ENCODE results near the gene TRIM60.
"Not testable (repeated sequence)": the region's sequence is repeated elsewhere in the genome, so short reads cannot be mapped to it uniquely, and the experiment has no call there.

Gene TRIM60

GRCh38 chr4:164997324-164997723, 34.5 kb upstream of the TRIM60 start:
- no peaks in the 10 kb centered on the region for H3K27me3 ChIP-seq (replicated peaks; ENCODE audit: insufficient read depth, low read length)
- no peaks in the 10 kb centered on the region for H3K36me3 ChIP-seq (replicated peaks; ENCODE audit: insufficient read depth, low read length)
- no peak overlapping the region for H3K4me2 ChIP-seq (ENCODE audit: low read depth, low read length)
- no peaks in the 10 kb centered on the region for H4K20me1 ChIP-seq (ENCODE audit: insufficient read depth, low read length)
- no peaks in the 10 kb centered on the region for H3K9me2 ChIP-seq (replicated peaks; ENCODE audit: insufficient read depth, low read length)
- TF ChIP-seq CTCF (IDR thresholded peaks at IDR 0.05; ENCODE audit: low read length) = peak; percentile 28
- TF ChIP-seq EZH2 (optimal IDR thresholded peaks at IDR 0.05; ENCODE audit: low read depth, low read length) = no peak
- H3K79me2 ChIP-seq (ENCODE audit: low read length) = no peaks in the 10 kb centered on the region
- no peaks in the 10 kb centered on the region for H3K4me1 ChIP-seq (ENCODE audit: low read length)
- H3K27ac ChIP-seq (ENCODE audit: low read length) = no peak overlapping the region
- H2AFZ ChIP-seq (ENCODE audit: low read length) = no peak overlapping the region
- H3F3A ChIP-seq (ENCODE audit: insufficient read depth, low read length) = no peaks in the 10 kb centered on the region
- H3K4me3 ChIP-seq (ENCODE audit: low read length) = no peak overlapping the region
- no peaks in the 10 kb centered on the region for H3K9me3 ChIP-seq (replicated peaks; ENCODE audit: insufficient read depth, low read length)
- DNase-seq = peak; percentile 16
- no peak overlapping the region for H3K9ac ChIP-seq (ENCODE audit: low read length)

- Histone ChIP-seq H3K4me3 (ENCODE audit: low read length) (no peak overlapping the region), H4K20me1 (ENCODE audit: insufficient read depth, low read length) (no peaks in the 10 kb centered on the region), H3K27me3 (replicated peaks; ENCODE audit: insufficient read depth, low read length) (no peaks in the 10 kb centered on the region), H3K27ac (ENCODE audit: low read length) (no peak overlapping the region), H3K36me3 (replicated peaks; ENCODE audit: insufficient read depth, low read length) (no peaks in the 10 kb centered on the region), H2AFZ (ENCODE audit: low read length) (no peak overlapping the region), H3K4me2 (ENCODE audit: low read depth, low read length) (no peak overlapping the region), H3K9me3 (replicated peaks; ENCODE audit: insufficient read depth, low read length) (no peaks in the 10 kb centered on the region), H3K9ac (ENCODE audit: low read length) (no peak overlapping the region), H3K79me2 (ENCODE audit: low read length) (no peaks in the 10 kb centered on the region), H3F3A (ENCODE audit: insufficient read depth, low read length) (no peaks in the 10 kb centered on the region), H3K9me2 (replicated peaks; ENCODE audit: insufficient read depth, low read length) (no peaks in the 10 kb centered on the region), H3K4me1 (ENCODE audit: low read length) (no peaks in the 10 kb centered on the region)
- DNase-seq = no peak
- TF ChIP-seq CTCF (IDR thresholded peaks at IDR 0.05; ENCODE audit: low read length) = no peak
- TF ChIP-seq EZH2phosphoT487 (IDR thresholded peaks at IDR 0.05; ENCODE audit: low read length) = no peak
- TF ChIP-seq EZH2 (optimal IDR thresholded peaks at IDR 0.05; ENCODE audit: low read depth, low read length) = no peak
These were observed 33.9 kb upstream of the TRIM60 start for GRCh38 chr4:164997941-164998340.

- H2AFZ ChIP-seq (ENCODE audit: low read length); H3K79me2 ChIP-seq (ENCODE audit: low read length); H3K4me1 ChIP-seq (ENCODE audit: low read length); H3K4me2 ChIP-seq (ENCODE audit: low read depth, low read length); H4K20me1 ChIP-seq (ENCODE audit: insufficient read depth, low read length); H3K9ac ChIP-seq (ENCODE audit: low read length); H3K27me3 ChIP-seq (replicated peaks; ENCODE audit: insufficient read depth, low read length); DNase-seq; H3F3A ChIP-seq (ENCODE audit: insufficient read depth, low read length); H3K36me3 ChIP-seq (replicated peaks; ENCODE audit: insufficient read depth, low read length); H3K4me3 ChIP-seq (ENCODE audit: low read length); H3K27ac ChIP-seq (ENCODE audit: low read length); H3K9me3 ChIP-seq (replicated peaks; ENCODE audit: insufficient read depth, low read length); H3K9me2 ChIP-seq (replicated peaks; ENCODE audit: insufficient read depth, low read length): not testable (repeated sequence)
These were observed 33.2 kb upstream of the TRIM60 start for GRCh38 chr4:164998526-164999080.

GRCh38 chr4:165001957-165002356, 29.8 kb upstream of the TRIM60 start:
- H3K4me3 ChIP-seq (ENCODE audit: low read length); H3K9ac ChIP-seq (ENCODE audit: low read length); H3F3A ChIP-seq (ENCODE audit: insufficient read depth, low read length); H3K27ac ChIP-seq (ENCODE audit: low read length); H2AFZ ChIP-seq (ENCODE audit: low read length); H3K9me2 ChIP-seq (replicated peaks; ENCODE audit: insufficient read depth, low read length); H3K9me3 ChIP-seq (replicated peaks; ENCODE audit: insufficient read depth, low read length); H3K4me1 ChIP-seq (ENCODE audit: low read length); DNase-seq; H4K20me1 ChIP-seq (ENCODE audit: insufficient read depth, low read length); H3K36me3 ChIP-seq (replicated peaks; ENCODE audit: insufficient read depth, low read length); H3K27me3 ChIP-seq (replicated peaks; ENCODE audit: insufficient read depth, low read length); H3K4me2 ChIP-seq (ENCODE audit: low read depth, low read length); H3K79me2 ChIP-seq (ENCODE audit: low read length): not testable (repeated sequence)
